ENCODE measurements around the gene TTLL5.

Gene TTLL5

GRCh38 chr14:75702616-75703261 lies 41.7 kb downstream of the TTLL5 start:
- FAIRE-seq = no peak

- no peak for FAIRE-seq
Observed at GRCh38 chr14:75703467-75703866, 42.4 kb downstream of the TTLL5 start.

- FAIRE-seq = no peak
Observed at GRCh38 chr14:75705014-75705413, 44.0 kb downstream of the TTLL5 start.

GRCh38 chr14:75709207-75709812 lies 48.3 kb downstream of the TTLL5 start:
- FAIRE-seq = peak; percentile 96

GRCh38 chr14:75711105-75711795 lies 50.2 kb downstream of the TTLL5 start:
- FAIRE-seq = no peak

GRCh38 chr14:75711796-75712211 lies 50.8 kb downstream of the TTLL5 start:
- no peak for FAIRE-seq

- no peak for FAIRE-seq
Observed at GRCh38 chr14:75714991-75715390, 53.9 kb downstream of the TTLL5 start.

GRCh38 chr14:75715926-75716780 lies 55.1 kb downstream of the TTLL5 start:
- no peak for FAIRE-seq

GRCh38 chr14:75717729-75718128 lies 56.7 kb downstream of the TTLL5 start:
- no peak for FAIRE-seq

- no peak for FAIRE-seq
Observed at GRCh38 chr14:75718199-75718598, 57.2 kb downstream of the TTLL5 start.

GRCh38 chr14:75720116-75720515 lies 59.1 kb downstream of the TTLL5 start:
- FAIRE-seq = no peak

- FAIRE-seq = no peak
Observed at GRCh38 chr14:75720842-75721498, 59.9 kb downstream of the TTLL5 start.

GRCh38 chr14:75723716-75724115 lies 62.7 kb downstream of the TTLL5 start:
- no peak for FAIRE-seq

GRCh38 chr14:75724414-75725204 lies 63.6 kb downstream of the TTLL5 start:
- FAIRE-seq = no peak

GRCh38 chr14:75725481-75725880 lies 64.4 kb downstream of the TTLL5 start:
- no peak for FAIRE-seq

GRCh38 chr14:75726321-75726720 lies 65.3 kb downstream of the TTLL5 start:
- FAIRE-seq = no peak

- no peak for FAIRE-seq
Observed at GRCh38 chr14:75727124-75727523, 66.1 kb downstream of the TTLL5 start.

GRCh38 chr14:75732888-75733287 lies 71.8 kb downstream of the TTLL5 start:
- no peak for FAIRE-seq

GRCh38 chr14:75734854-75735253 lies 73.8 kb downstream of the TTLL5 start:
- FAIRE-seq = no peak

GRCh38 chr14:75736845-75737485 lies 75.9 kb downstream of the TTLL5 start:
- FAIRE-seq = no peak

GRCh38 chr14:75738192-75738591 lies 77.1 kb downstream of the TTLL5 start:
- FAIRE-seq = no peak
